Measurements from ENCODE around the gene PLA2G2F. TPM values are rescaled to one million over a fixed set of nuclear protein-coding genes. Genes with fewer than 3 reads are reported as not detected.
A peak's percentile ranks its signal among the peaks of the same experiment; 100 is the strongest.

The PLA2G2F gene
- total and polyA plus RNA-seq, 8 donors = not detected

- Histone ChIP-seq H3K36me3 (no peaks in the 10 kb centered on the region), H3K9me3 (no peaks in the 10 kb centered on the region), H3K4me1 (peaks cover 0 to 12% (median 4%) of the 10 kb centered on the region in 3 donors), H3K4me3 (no peak overlapping the region), H3K27me3 (no peaks in the 10 kb centered on the region), H3K27ac (no peak overlapping the region)
- WGBS, 2 donors = 78 to 81% methylated on average over 13 of the region's 13 CpGs
- DNase-seq = peak in 1 of 6 donors; percentile 41
- intact Hi-C loops (cut with DNase I) = loop anchor here in 2 of 3 donors (10.0 kb wide), 2 partner anchors 173 to 223 kb away; partner anchors contain the start of genes PLA2G2A (in 1 of the 2) and PLA2G2E (in 1 of the 2)
- TF ChIP-seq, protein P1, sequence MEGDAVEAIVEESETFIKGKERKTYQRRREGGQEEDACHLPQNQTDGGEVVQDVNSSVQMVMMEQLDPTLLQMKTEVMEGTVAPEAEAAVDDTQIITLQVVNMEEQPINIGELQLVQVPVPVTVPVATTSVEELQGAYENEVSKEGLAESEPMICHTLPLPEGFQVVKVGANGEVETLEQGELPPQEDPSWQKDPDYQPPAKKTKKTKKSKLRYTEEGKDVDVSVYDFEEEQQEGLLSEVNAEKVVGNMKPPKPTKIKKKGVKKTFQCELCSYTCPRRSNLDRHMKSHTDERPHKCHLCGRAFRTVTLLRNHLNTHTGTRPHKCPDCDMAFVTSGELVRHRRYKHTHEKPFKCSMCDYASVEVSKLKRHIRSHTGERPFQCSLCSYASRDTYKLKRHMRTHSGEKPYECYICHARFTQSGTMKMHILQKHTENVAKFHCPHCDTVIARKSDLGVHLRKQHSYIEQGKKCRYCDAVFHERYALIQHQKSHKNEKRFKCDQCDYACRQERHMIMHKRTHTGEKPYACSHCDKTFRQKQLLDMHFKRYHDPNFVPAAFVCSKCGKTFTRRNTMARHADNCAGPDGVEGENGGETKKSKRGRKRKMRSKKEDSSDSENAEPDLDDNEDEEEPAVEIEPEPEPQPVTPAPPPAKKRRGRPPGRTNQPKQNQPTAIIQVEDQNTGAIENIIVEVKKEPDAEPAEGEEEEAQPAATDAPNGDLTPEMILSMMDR (IDR thresholded peaks at IDR 0.05) = no peak
- no peak for ATAC-seq
- FAIRE-seq = no peak
These were observed 8.9 kb downstream of the PLA2G2F start for GRCh38 chr1:20147846-20148570.

DNA sequence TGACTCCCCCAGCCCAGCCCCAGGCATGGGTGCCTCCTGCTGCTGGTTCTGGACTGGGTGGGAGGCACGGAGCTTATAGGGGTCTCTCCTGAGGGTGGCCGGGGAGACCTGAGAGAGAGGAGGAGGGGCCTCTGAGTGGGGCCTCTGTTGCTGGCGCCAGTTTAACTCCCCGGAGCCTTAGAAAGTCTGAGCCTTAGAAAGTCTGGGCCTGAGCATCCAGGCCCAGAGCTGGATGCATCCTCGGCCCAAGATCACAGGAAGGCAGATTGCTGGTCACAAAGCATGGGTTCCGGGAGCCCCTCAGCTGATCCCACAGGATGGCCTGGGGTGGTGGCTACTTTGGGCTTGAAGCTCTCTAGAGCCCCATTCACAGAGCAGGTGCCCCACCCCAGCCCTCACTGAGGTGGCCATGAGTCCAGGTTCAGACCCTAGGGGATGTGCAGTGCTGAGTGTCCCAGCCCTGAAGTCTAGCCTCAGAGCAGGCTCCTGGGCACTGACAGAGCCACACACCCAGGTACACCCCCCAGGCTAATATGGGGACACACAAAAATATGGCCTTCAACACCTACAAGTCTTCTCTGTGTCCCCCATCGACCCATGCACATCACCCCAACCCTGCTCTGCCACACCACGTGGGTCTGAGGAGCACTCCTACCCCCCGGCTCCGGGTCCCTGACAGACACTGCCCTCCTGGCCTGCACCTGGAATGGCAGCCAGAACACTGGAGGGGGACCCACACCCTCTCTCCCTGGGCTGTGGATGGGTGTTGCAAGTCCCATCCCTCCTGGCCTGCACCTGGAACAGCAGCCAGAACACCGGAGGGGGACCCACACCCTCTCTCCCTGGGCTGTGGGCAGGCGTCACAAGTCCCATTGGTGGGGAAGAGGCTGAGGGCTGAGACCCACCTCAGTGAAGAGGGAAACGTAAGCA is 9.7 kb downstream of the PLA2G2F start:
- peak in 1 of 6 donors; percentile 50 for DNase-seq
- no peak for ATAC-seq

DNA sequence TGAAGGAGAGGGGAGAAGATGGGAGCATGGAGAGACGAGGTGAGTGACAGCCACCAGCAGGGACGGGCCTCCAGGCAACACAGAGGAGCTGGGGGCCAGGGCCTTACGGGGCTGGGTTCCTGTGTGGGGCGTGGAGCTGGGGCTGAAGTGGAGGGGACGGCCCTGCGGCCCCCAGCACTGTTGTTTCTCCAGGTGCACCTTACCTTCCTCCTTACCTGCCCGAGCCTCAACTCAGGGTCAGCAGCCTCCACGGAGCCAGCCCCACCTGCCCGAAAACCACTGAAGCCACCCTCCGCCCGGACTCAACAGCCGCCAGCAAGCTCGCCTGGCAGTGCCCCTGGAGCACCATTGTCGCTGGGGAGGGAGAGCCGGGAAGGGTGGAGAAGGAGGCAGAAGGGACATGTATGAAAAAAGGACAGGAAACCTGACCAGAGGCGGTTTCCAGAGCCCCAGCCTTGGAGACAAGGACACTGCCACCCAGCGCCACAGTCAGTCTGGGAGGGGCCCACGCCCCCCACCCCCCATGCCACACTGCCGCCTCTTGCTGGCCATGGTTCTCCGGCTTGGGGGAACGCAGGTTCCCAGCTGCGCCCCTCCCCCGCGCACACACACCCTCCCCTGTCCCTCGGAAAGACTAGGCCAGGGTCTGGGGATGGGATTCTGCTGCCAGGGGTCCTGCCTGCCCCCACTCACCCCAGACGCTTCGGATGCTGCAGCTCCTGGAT is 10.6 kb downstream of the PLA2G2F start:
- ATAC-seq = no peak
- no peak for FAIRE-seq

More for the DNA sequence above, 9.7 kb downstream of the PLA2G2F start:
- Histone ChIP-seq H3K27ac (no peak overlapping the region), H3K4me1 (peaks cover 0 to 13% (median 4%) of the 10 kb centered on the region in 3 donors), H3K36me3 (no peaks in the 10 kb centered on the region), H3K9me3 (no peaks in the 10 kb centered on the region), H3K27me3 (no peaks in the 10 kb centered on the region), H3K4me3 (no peak overlapping the region)
- FAIRE-seq = no peak
- 83 to 90% methylated on average over 13 of the region's 13 CpGs for WGBS, 2 donors
- intact Hi-C loops (cut with DNase I) = loop anchor here in 2 of 3 donors (10.0 kb wide), 2 partner anchors 174 to 224 kb away; partner anchors contain the start of genes PLA2G2A (in 1 of the 2) and PLA2G2E (in 1 of the 2)
- TF ChIP-seq, protein P1 (IDR thresholded peaks at IDR 0.05) = no peak

DNA sequence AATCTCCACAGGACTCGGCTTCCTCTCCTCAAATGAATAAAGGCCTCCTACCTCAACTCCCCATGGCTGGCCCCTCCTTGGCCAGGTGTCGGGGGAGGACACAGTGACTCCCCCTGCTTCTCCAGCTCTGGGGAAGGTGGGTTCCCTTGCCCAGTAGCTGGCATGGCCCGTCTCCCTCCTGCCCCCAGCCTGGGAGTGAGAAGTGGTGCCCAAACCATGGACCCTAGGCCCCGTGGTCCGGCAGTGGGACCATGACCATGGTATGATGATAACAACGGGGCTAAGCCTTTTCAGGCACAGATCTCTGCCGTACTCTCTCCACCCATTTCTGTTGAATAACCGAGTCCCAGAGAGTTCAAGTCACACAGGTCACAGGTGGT is 11.2 kb downstream of the PLA2G2F start:
- intact Hi-C loops (cut with DNase I) = no loop called here
- Histone ChIP-seq H3K36me3 (no peaks in the 10 kb centered on the region), H3K4me3 (no peak overlapping the region), H3K27me3 (no peaks in the 10 kb centered on the region), H3K9me3 (no peaks in the 10 kb centered on the region), H3K4me1 (peaks cover 0 to 19% (median 4%) of the 10 kb centered on the region in 3 donors), H3K27ac (no peak overlapping the region)
- FAIRE-seq (no peak), DNase-seq (peak in 1 of 6 donors; percentile 46), ATAC-seq (no peak)
- TF ChIP-seq, protein P1 (IDR thresholded peaks at IDR 0.05) = no peak
- 85 to 86% methylated on average over 8 of the region's 8 CpGs for WGBS, 2 donors

More for the DNA sequence above, 10.6 kb downstream of the PLA2G2F start:
- Histone ChIP-seq H3K9me3 (no peaks in the 10 kb centered on the region), H3K36me3 (no peaks in the 10 kb centered on the region), H3K27ac (no peak overlapping the region), H3K27me3 (no peaks in the 10 kb centered on the region), H3K4me3 (no peak overlapping the region), H3K4me1 (peaks cover 0 to 19% (median 4%) of the 10 kb centered on the region in 3 donors)
- 77 to 79% methylated on average over 27 of the region's 27 CpGs for WGBS, 2 donors
- TF ChIP-seq, protein P1 (IDR thresholded peaks at IDR 0.05) = no peak
- peak in 1 of 6 donors; percentile 52 for DNase-seq
- intact Hi-C loops (cut with DNase I) = loop anchor here in 2 of 3 donors (10.0 kb wide), 2 partner anchors 175 to 225 kb away; partner anchors contain the start of genes PLA2G2A (in 1 of the 2) and PLA2G2E (in 1 of the 2)
